ENCODE measurements around the gene TMC8.

- TF ChIP-seq ZNF645 (tag by site-specific recombination; IDR thresholded peaks at IDR 0.05) (no peak), ZBTB11 (tag by site-specific recombination; conservative IDR thresholded peaks at IDR 0.05; ENCODE audit: low read depth) (no peak), ZNF121 (tag by site-specific recombination; IDR thresholded peaks at IDR 0.05) (no peak), CTCF (tag by site-specific recombination; IDR thresholded peaks at IDR 0.05) (no peak)
These were observed 44.5 kb downstream of the TMC8 start for GRCh38 chr17:78174870-78175642.
